ENCODE data around the gene TNC. TPM values are rescaled to one million over a fixed set of nuclear protein-coding genes. Genes with fewer than 3 reads are reported as not detected.

TNC gene
- total RNA-seq, 1 experiment from 2014 or later, result 0.60 TPM

GRCh38 chr9:114990901-114991300, 127.1 kb downstream of the TNC start:
- Histone ChIP-seq H4K20me1 (ENCODE audit: insufficient read depth, low read depth, low read length) (no peaks in the 10 kb centered on the region), H3K27me3 (ENCODE audit: low read length) (no peaks in the 10 kb centered on the region), H3K9ac (ENCODE audit: low read length) (no peak overlapping the region), H3K4me1 (ENCODE audit: low read length) (no peaks in the 10 kb centered on the region), H2AFZ (ENCODE audit: low read length) (no peak overlapping the region), H3K79me2 (ENCODE audit: low read length) (no peaks in the 10 kb centered on the region), H3K36me3 (ENCODE audit: insufficient read depth, low read length) (no peaks in the 10 kb centered on the region), H3K4me2 (ENCODE audit: low read depth, low read length, poor library complexity, severe bottlenecking) (no peak overlapping the region), H3K4me3 (ENCODE audit: low read length) (no peak overlapping the region), H3K27ac (ENCODE audit: low read length) (no peak overlapping the region), H3K9me2 (replicated peaks; ENCODE audit: insufficient read depth, low read length) (no peaks in the 10 kb centered on the region), H3K9me3 (ENCODE audit: low read length) (no peaks in the 10 kb centered on the region)
- no peak for DNase-seq

- Histone ChIP-seq H3K9me3 (ENCODE audit: low read length) (no peaks in the 10 kb centered on the region), H3K4me2 (ENCODE audit: low read depth, low read length, poor library complexity, severe bottlenecking) (no peak overlapping the region), H3K4me1 (ENCODE audit: low read length) (no peaks in the 10 kb centered on the region), H4K20me1 (ENCODE audit: insufficient read depth, low read depth, low read length) (no peaks in the 10 kb centered on the region), H3K4me3 (ENCODE audit: low read length) (no peak overlapping the region), H2AFZ (ENCODE audit: low read length) (no peak overlapping the region), H3K27ac (ENCODE audit: low read length) (no peak overlapping the region), H3K79me2 (ENCODE audit: low read length) (no peaks in the 10 kb centered on the region), H3K9ac (ENCODE audit: low read length) (no peak overlapping the region), H3K27me3 (ENCODE audit: low read length) (no peaks in the 10 kb centered on the region), H3K9me2 (replicated peaks; ENCODE audit: insufficient read depth, low read length) (no peaks in the 10 kb centered on the region), H3K36me3 (ENCODE audit: insufficient read depth, low read length) (no peaks in the 10 kb centered on the region)
- DNase-seq, result no peak
Measured at GRCh38 chr9:114989600-114990410, 128.2 kb downstream of the TNC start.

- Histone ChIP-seq H3K79me2 (ENCODE audit: low read length) (no peaks in the 10 kb centered on the region), H2AFZ (ENCODE audit: low read length) (no peak overlapping the region), H3K9me3 (ENCODE audit: low read length) (no peaks in the 10 kb centered on the region), H3K4me2 (ENCODE audit: low read depth, low read length, poor library complexity, severe bottlenecking) (no peak overlapping the region), H4K20me1 (ENCODE audit: insufficient read depth, low read depth, low read length) (no peaks in the 10 kb centered on the region), H3K27ac (ENCODE audit: low read length) (no peak overlapping the region), H3K4me1 (ENCODE audit: low read length) (no peaks in the 10 kb centered on the region), H3K4me3 (ENCODE audit: low read length) (no peak overlapping the region), H3K9me2 (replicated peaks; ENCODE audit: insufficient read depth, low read length) (no peaks in the 10 kb centered on the region), H3K36me3 (ENCODE audit: insufficient read depth, low read length) (no peaks in the 10 kb centered on the region), H3K9ac (ENCODE audit: low read length) (no peak overlapping the region), H3K27me3 (ENCODE audit: low read length) (no peaks in the 10 kb centered on the region)
- DNase-seq, result no peak
Measured at GRCh38 chr9:114988962-114989599, 128.9 kb downstream of the TNC start.

GRCh38 chr9:114987116-114987515, 130.8 kb downstream of the TNC start:
- no peak overlapping the region for H3K27ac ChIP-seq (ENCODE audit: low read length)
- DNase-seq, result no peak
- no peaks in the 10 kb centered on the region for H3K4me1 ChIP-seq (ENCODE audit: low read length)
- no peak overlapping the region for H3K9ac ChIP-seq (ENCODE audit: low read length)
- no peak overlapping the region for H3K4me2 ChIP-seq (ENCODE audit: low read depth, low read length, poor library complexity, severe bottlenecking)
- H3K4me3 ChIP-seq (ENCODE audit: low read length), result no peak overlapping the region
- no peak overlapping the region for H2AFZ ChIP-seq (ENCODE audit: low read length)
- no peaks in the 10 kb centered on the region for H3K9me2 ChIP-seq (replicated peaks; ENCODE audit: insufficient read depth, low read length)
- no peaks in the 10 kb centered on the region for H3K79me2 ChIP-seq (ENCODE audit: low read length)
- no peaks in the 10 kb centered on the region for H3K27me3 ChIP-seq (ENCODE audit: low read length)
- H3K9me3 ChIP-seq (ENCODE audit: low read length), result no peaks in the 10 kb centered on the region
- H4K20me1 ChIP-seq (ENCODE audit: insufficient read depth, low read depth, low read length), result no peaks in the 10 kb centered on the region
- H3K36me3 ChIP-seq (ENCODE audit: insufficient read depth, low read length), result no peaks in the 10 kb centered on the region

- Histone ChIP-seq H3K27me3 (ENCODE audit: low read length) (no peaks in the 10 kb centered on the region), H3K27ac (ENCODE audit: low read length) (no peak overlapping the region), H3K9me3 (ENCODE audit: low read length) (no peaks in the 10 kb centered on the region), H3K9me2 (replicated peaks; ENCODE audit: insufficient read depth, low read length) (no peaks in the 10 kb centered on the region), H3K4me3 (ENCODE audit: low read length) (no peak overlapping the region), H3K4me2 (ENCODE audit: low read depth, low read length, poor library complexity, severe bottlenecking) (no peak overlapping the region), H3K4me1 (ENCODE audit: low read length) (no peaks in the 10 kb centered on the region), H4K20me1 (ENCODE audit: insufficient read depth, low read depth, low read length) (no peaks in the 10 kb centered on the region), H3K9ac (ENCODE audit: low read length) (no peak overlapping the region), H3K36me3 (ENCODE audit: insufficient read depth, low read length) (no peaks in the 10 kb centered on the region), H2AFZ (ENCODE audit: low read length) (no peak overlapping the region), H3K79me2 (ENCODE audit: low read length) (no peaks in the 10 kb centered on the region)
- DNase-seq, result no peak
Measured at GRCh38 chr9:114985959-114986501, 131.9 kb downstream of the TNC start.

GRCh38 chr9:114981063-114981462, 136.9 kb downstream of the TNC start:
- no peaks in the 10 kb centered on the region for H3K27me3 ChIP-seq (ENCODE audit: low read length)
- no peak for DNase-seq
- H3K9me3 ChIP-seq (ENCODE audit: low read length), result no peaks in the 10 kb centered on the region
- H4K20me1 ChIP-seq (ENCODE audit: insufficient read depth, low read depth, low read length), result no peaks in the 10 kb centered on the region
- no peaks in the 10 kb centered on the region for H3K4me1 ChIP-seq (ENCODE audit: low read length)
- no peak overlapping the region for H3K4me3 ChIP-seq (ENCODE audit: low read length)
- no peaks in the 10 kb centered on the region for H3K9me2 ChIP-seq (replicated peaks; ENCODE audit: insufficient read depth, low read length)
- no peaks in the 10 kb centered on the region for H3K36me3 ChIP-seq (ENCODE audit: insufficient read depth, low read length)
- H3K4me2 ChIP-seq (ENCODE audit: low read depth, low read length, poor library complexity, severe bottlenecking), result no peak overlapping the region
- no peak overlapping the region for H3K27ac ChIP-seq (ENCODE audit: low read length)
- H2AFZ ChIP-seq (ENCODE audit: low read length), result no peak overlapping the region
- H3K79me2 ChIP-seq (ENCODE audit: low read length), result no peaks in the 10 kb centered on the region
- no peak overlapping the region for H3K9ac ChIP-seq (ENCODE audit: low read length)

- no peaks in the 10 kb centered on the region for H3K9me2 ChIP-seq (replicated peaks; ENCODE audit: insufficient read depth, low read length)
- no peak overlapping the region for H3K9ac ChIP-seq (ENCODE audit: low read length)
- no peaks in the 10 kb centered on the region for H4K20me1 ChIP-seq (ENCODE audit: insufficient read depth, low read depth, low read length)
- H3K4me2 ChIP-seq (ENCODE audit: low read depth, low read length, poor library complexity, severe bottlenecking), result no peak overlapping the region
- no peaks in the 10 kb centered on the region for H3K36me3 ChIP-seq (ENCODE audit: insufficient read depth, low read length)
- DNase-seq, result no peak
- no peak overlapping the region for H3K4me3 ChIP-seq (ENCODE audit: low read length)
- H3K27ac ChIP-seq (ENCODE audit: low read length), result no peak overlapping the region
- no peaks in the 10 kb centered on the region for H3K27me3 ChIP-seq (ENCODE audit: low read length)
- H3K4me1 ChIP-seq (ENCODE audit: low read length), result no peaks in the 10 kb centered on the region
- H2AFZ ChIP-seq (ENCODE audit: low read length), result no peak overlapping the region
- no peaks in the 10 kb centered on the region for H3K9me3 ChIP-seq (ENCODE audit: low read length)
- no peaks in the 10 kb centered on the region for H3K79me2 ChIP-seq (ENCODE audit: low read length)
Measured at GRCh38 chr9:114973216-114973615, 144.7 kb downstream of the TNC start.

- Histone ChIP-seq H3K27ac (ENCODE audit: low read length) (no peak overlapping the region), H3K4me1 (ENCODE audit: low read length) (no peaks in the 10 kb centered on the region), H3K4me2 (ENCODE audit: low read depth, low read length, poor library complexity, severe bottlenecking) (no peak overlapping the region), H4K20me1 (ENCODE audit: insufficient read depth, low read depth, low read length) (no peaks in the 10 kb centered on the region), H3K9me3 (ENCODE audit: low read length) (no peaks in the 10 kb centered on the region), H3K36me3 (ENCODE audit: insufficient read depth, low read length) (no peaks in the 10 kb centered on the region), H3K9ac (ENCODE audit: low read length) (no peak overlapping the region), H3K79me2 (ENCODE audit: low read length) (no peaks in the 10 kb centered on the region), H3K27me3 (ENCODE audit: low read length) (no peaks in the 10 kb centered on the region), H3K4me3 (ENCODE audit: low read length) (no peak overlapping the region), H3K9me2 (replicated peaks; ENCODE audit: insufficient read depth, low read length) (no peaks in the 10 kb centered on the region), H2AFZ (ENCODE audit: low read length) (no peak overlapping the region)
- no peak for DNase-seq
Measured at GRCh38 chr9:114972510-114973136, 145.3 kb downstream of the TNC start.

Data from Karpas-422 (cell line).